HCT116 (cell line): ENCODE measurements around the gene GZMH. TPM values are rescaled to one million over a fixed set of nuclear protein-coding genes. Genes with fewer than 3 reads are reported as not detected.

ENCODE experiments used
- ATAC-seq: fragments of 200-7000 bp; cut with Tn5 transposase; 2 replicates; pipeline ENCODE4 v1.9.1; 2020; ENCODE audit warnings: mild to moderate bottlenecking, moderate library complexity
- BruUV-seq: library from RNA; stranded (reverse); fragments of 400-500 nt; replicated peaks from 2 replicates; lab custom pipeline; 2021; lab: Mats Ljungman, UMichigan
- CTCF ChIA-PET: fragments of 300-600 bp; sonication (Branson Sonifier 250); formaldehyde crosslinking; loops from one replicate; lab custom pipeline; 2021; ENCODE audit warnings: antibody characterized with exemption; lab: Charles Lee
- POLR2A ChIA-PET: fragments of 300-600, 350-600 bp; sonication (Branson Sonifier 250); formaldehyde crosslinking; loops from one replicate; lab custom pipeline; 2021; ENCODE audit warnings: antibody characterized with exemption; lab: Charles Lee
- RAD21 ChIA-PET, 2 experiments: fragments of 300-600 bp; sonication (Branson Sonifier 250); formaldehyde crosslinking; loops; one replicate each; lab custom pipeline; 2023; ENCODE audit warnings: low total read pairs in 2 of 2; ENCODE audit not compliant: uncharacterized antibody in 2 of 2, unreplicated experiment in 2 of 2, low non-redundant PET in 1 of 2; lab: Charles Lee
- DNase-seq: peaks from one replicate; pipeline ENCODE4 v3.0.0-alpha.2; 2010; ENCODE audit warnings: low read depth, low spot score
- H2AFZ ChIP-seq: fragments of 200-600 bp; shearing (Covaris generic), sonication (generic); 2 replicates; pipeline ENCODE4 v1.6.1; 2017; ENCODE audit warnings: low read depth, mixed run types, mixed read lengths, antibody characterized with exemption, low read length; ENCODE audit not compliant: poor library complexity, severe bottlenecking
- H3K27ac ChIP-seq: 2 replicates; pipeline ENCODE4 v1.5.1; 2012; ENCODE audit warnings: low read depth, low read length
- H3K27me3 ChIP-seq: fragments of 200-600 bp; sonication (generic); 2 replicates; pipeline ENCODE4 v1.6.1; 2016; ENCODE audit warnings: mixed run types, low read length, mixed read lengths; ENCODE audit not compliant: insufficient read depth
- H3K36me3 ChIP-seq, 2 experiments: fragments of 200-500 bp in 1 of 2; fragments of 200-600 bp in 1 of 2; sonication (Bioruptor generic) in 1 of 2; sonication (generic) in 1 of 2; 2 replicates each; pipeline versions ENCODE4 v1.5.1 to v1.6.1; 2014 to 2016; ENCODE audit warnings: low read length in 2 of 2, inconsistent platforms in 1 of 2, mixed read lengths in 1 of 2, mixed run types in 1 of 2; ENCODE audit not compliant: insufficient read depth in 2 of 2, control insufficient read depth in 1 of 2
- H3K4me1 ChIP-seq, 2 experiments: fragments of 200-600 bp in 1 of 2; sonication (generic) in 1 of 2; 2 replicates each; pipeline versions ENCODE4 v1.5.1 to v1.6.1; 2012 to 2017; ENCODE audit warnings: low read length in 2 of 2, inconsistent platforms in 1 of 2, mild to moderate bottlenecking in 1 of 2, mixed read lengths in 1 of 2, mixed run types in 1 of 2, moderate library complexity in 1 of 2; ENCODE audit not compliant: insufficient read depth in 2 of 2, control insufficient read depth in 1 of 2
- H3K4me2 ChIP-seq: fragments of 200-600 bp; sonication (generic); 2 replicates; pipeline ENCODE4 v1.6.1; 2017; ENCODE audit warnings: mixed run types, low read length, mixed read lengths
- H3K4me3 ChIP-seq, 2 experiments: fragments of 200-600 bp in 1 of 2; sonication (generic) in 1 of 2; replicated peaks in 1 of 2; 2 replicates each; pipeline ENCODE4 v1.5.1; 2011 to 2016; ENCODE audit warnings: low read length in 2 of 2, control low read depth in 1 of 2, low read depth in 1 of 2, mild to moderate bottlenecking in 1 of 2, mixed read lengths in 1 of 2, mixed run types in 1 of 2
- H3K79me2 ChIP-seq: fragments of 200-600 bp; sonication (generic); 2 replicates; pipeline ENCODE4 v1.6.1; 2017; ENCODE audit warnings: mild to moderate bottlenecking, mixed run types, low read length, moderate library complexity, mixed read lengths; ENCODE audit not compliant: insufficient read depth
- H3K9ac ChIP-seq: fragments of 200-600 bp; sonication (generic); 2 replicates; pipeline ENCODE4 v1.6.1; 2016; ENCODE audit warnings: low read length, mixed read lengths
- H3K9me2 ChIP-seq: fragments of 200-600 bp; sonication (generic), shearing (Covaris generic); 2 replicates; pipeline ENCODE4 v1.6.1; 2017; ENCODE audit warnings: mixed run types, mild to moderate bottlenecking, moderate library complexity; ENCODE audit not compliant: insufficient read depth
- H3K9me3 ChIP-seq, 2 experiments: fragments of 200-500 bp in 1 of 2; fragments of 200-600 bp in 1 of 2; sonication (Bioruptor generic) in 1 of 2; sonication (generic) in 1 of 2; 2 replicates each; pipeline ENCODE4 v1.6.1; 2014 to 2017; ENCODE audit warnings: low read length in 2 of 2, mixed read lengths in 2 of 2, inconsistent platforms in 1 of 2, low read depth in 1 of 2, mild to moderate bottlenecking in 1 of 2, mixed run types in 1 of 2, moderate library complexity in 1 of 2; ENCODE audit not compliant: control insufficient read depth in 1 of 2, insufficient read depth in 1 of 2
- H4K20me1 ChIP-seq: fragments of 200-600 bp; sonication (generic), shearing (Covaris generic); 2 replicates; pipeline ENCODE4 v1.6.1; 2017; ENCODE audit warnings: mixed run types, mild to moderate bottlenecking, moderate library complexity; ENCODE audit not compliant: insufficient read depth
- CBX3 ChIP-seq: IDR thresholded peaks from 2 replicates; pipeline ENCODE4 v1.6.1; 2012; ENCODE audit warnings: low read depth
- CEBPB ChIP-seq: IDR thresholded peaks from 2 replicates; pipeline ENCODE4 v1.6.1; 2012; ENCODE audit warnings: low read depth
- CTCF ChIP-seq, 3 experiments: fragments of 200-600 bp in 1 of 3; sonication (generic) in 1 of 3; IDR thresholded peaks in 2 of 3; conservative IDR thresholded peaks in 1 of 3; 2 replicates each; pipeline ENCODE4 v1.5.1; 2012 to 2017; ENCODE audit warnings: low read depth in 2 of 3, low read length in 2 of 3, antibody characterized with exemption in 1 of 3, borderline replicate concordance in 1 of 3, control low read depth in 1 of 3, mild to moderate bottlenecking in 1 of 3, mixed read lengths in 1 of 3, mixed run types in 1 of 3, moderate library complexity in 1 of 3; ENCODE audit not compliant: insufficient read depth in 1 of 3
- EGR1 ChIP-seq: IDR thresholded peaks from 2 replicates; pipeline ENCODE4 v1.6.1; 2012; ENCODE audit warnings: low read depth
- ELF1 ChIP-seq: IDR thresholded peaks from 2 replicates; pipeline ENCODE4 v1.6.1; 2012; ENCODE audit warnings: low read depth, borderline replicate concordance
- EZH2 ChIP-seq: fragments of 200-600 bp; sonication (generic); IDR thresholded peaks from 2 replicates; pipeline ENCODE4 v1.6.1; 2017; ENCODE audit warnings: antibody characterized with exemption, mixed run types
- EZH2phosphoT487 ChIP-seq: fragments of 200-600 bp; IDR thresholded peaks from 2 replicates; pipeline ENCODE4 v1.6.1; 2018; ENCODE audit warnings: antibody characterized with exemption, borderline replicate concordance
- FOSL1 ChIP-seq: IDR thresholded peaks from 2 replicates; pipeline ENCODE4 v1.6.1; 2012; ENCODE audit warnings: low read depth
- JUND ChIP-seq: IDR thresholded peaks from 2 replicates; pipeline ENCODE4 v1.6.1; 2012
- MAX ChIP-seq: IDR thresholded peaks from 2 replicates; pipeline ENCODE4 v1.6.1; 2012
- POLR2A ChIP-seq: IDR thresholded peaks from 2 replicates; pipeline ENCODE4 v1.7.0; 2011; ENCODE audit warnings: borderline replicate concordance; ENCODE audit not compliant: insufficient read depth, insufficient read length; ENCODE audit errors: extremely low read depth
- POLR2AphosphoS5 ChIP-seq: IDR thresholded peaks from 2 replicates; pipeline ENCODE4 v1.6.1; 2011; ENCODE audit warnings: mild to moderate bottlenecking, low read depth, low read length, moderate library complexity
- RAD21 ChIP-seq: IDR thresholded peaks from 2 replicates; pipeline ENCODE4 v1.6.1; 2012; ENCODE audit warnings: low read depth, mild to moderate bottlenecking
- SIN3A ChIP-seq: IDR thresholded peaks from 2 replicates; pipeline ENCODE4 v1.6.1; 2012; ENCODE audit warnings: low read depth
- SP1 ChIP-seq: IDR thresholded peaks from 2 replicates; pipeline ENCODE4 v1.6.1; 2012; ENCODE audit warnings: low read depth
- SRF ChIP-seq: IDR thresholded peaks from 2 replicates; pipeline ENCODE4 v1.6.1; 2012; ENCODE audit warnings: low read depth
- TCF7L2 ChIP-seq: IDR thresholded peaks from 2 replicates; pipeline ENCODE4 v1.7.0; 2011; ENCODE audit warnings: borderline replicate concordance, inconsistent platforms; ENCODE audit not compliant: insufficient read depth, insufficient read length; ENCODE audit errors: extremely low read depth
- ZFX ChIP-seq: fragments of 450-650 bp; IDR thresholded peaks from 2 replicates; pipeline ENCODE4 v1.6.1; 2017
- ZNF274 ChIP-seq: fragments of 200-500 bp; sonication (Bioruptor generic); IDR thresholded peaks from 2 replicates; pipeline ENCODE4 v1.6.1; 2014; ENCODE audit warnings: mild to moderate bottlenecking, low read depth, low read length, inconsistent platforms
- intact Hi-C: fragments of 100-400 bp; cut with micrococcal nuclease; formaldehyde crosslinking; loops from 2 replicates; pipeline ENCODE4 v1.10.0; 2022
- total RNA-seq: library from RNA; stranded (reverse); gene quantifications from one replicate; pipeline ENCODE4 v1.2.1, GENCODE V29; 2021; ENCODE audit not compliant: unreplicated experiment
- TF ChIP-seq, protein P1 (sequence below): IDR thresholded peaks from 2 replicates; pipeline ENCODE4 v1.6.1; 2012; ENCODE audit warnings: low read depth

Gene GZMH
- total RNA-seq, 1 experiment from 2014 or later = not detected

- no TSS peak for BruUV-seq
- intact Hi-C loops = no loop called here
- ATAC-seq (no peak), DNase-seq (no peak)
- Histone ChIP-seq H3K36me3 (no peaks in the 10 kb centered on the region), H3K4me1 (no peaks in the 10 kb centered on the region), H3K79me2 (no peaks in the 10 kb centered on the region), H4K20me1 (no peaks in the 10 kb centered on the region), H3K27ac (no peak overlapping the region), H3K27me3 (no peaks in the 10 kb centered on the region), H3K4me2 (no peak overlapping the region), H3K9ac (no peak overlapping the region), H3K9me2 (no peaks in the 10 kb centered on the region), H3K9me3 (no peaks in the 10 kb centered on the region), H3K4me3 (no peak overlapping the region), H2AFZ (no peak overlapping the region)
- no peak for TF ChIP-seq POLR2AphosphoS5
- no peak for TF ChIP-seq POLR2A
- TF ChIP-seq ELF1 = no peak
- TF ChIP-seq ZNF274 = no peak
- no peak for TF ChIP-seq MAX
- no peak for TF ChIP-seq ZFX
- TF ChIP-seq CTCF (IDR thresholded peaks at IDR 0.05 in 2 of 3, conservative IDR thresholded peaks at IDR 0.05 in 1 of 3; ENCODE audit: borderline replicate concordance in 1 of 3, insufficient read depth in 1 of 3, low read depth in 2 of 3, low read length in 2 of 3) = no peak
- no peak for TF ChIP-seq RAD21
- TF ChIP-seq EGR1 = no peak
- TF ChIP-seq SRF = no peak
- no peak for TF ChIP-seq SP1
- TF ChIP-seq CEBPB = no peak
- TF ChIP-seq EZH2 = no peak
- no peak for TF ChIP-seq SIN3A
- TF ChIP-seq, protein P1, sequence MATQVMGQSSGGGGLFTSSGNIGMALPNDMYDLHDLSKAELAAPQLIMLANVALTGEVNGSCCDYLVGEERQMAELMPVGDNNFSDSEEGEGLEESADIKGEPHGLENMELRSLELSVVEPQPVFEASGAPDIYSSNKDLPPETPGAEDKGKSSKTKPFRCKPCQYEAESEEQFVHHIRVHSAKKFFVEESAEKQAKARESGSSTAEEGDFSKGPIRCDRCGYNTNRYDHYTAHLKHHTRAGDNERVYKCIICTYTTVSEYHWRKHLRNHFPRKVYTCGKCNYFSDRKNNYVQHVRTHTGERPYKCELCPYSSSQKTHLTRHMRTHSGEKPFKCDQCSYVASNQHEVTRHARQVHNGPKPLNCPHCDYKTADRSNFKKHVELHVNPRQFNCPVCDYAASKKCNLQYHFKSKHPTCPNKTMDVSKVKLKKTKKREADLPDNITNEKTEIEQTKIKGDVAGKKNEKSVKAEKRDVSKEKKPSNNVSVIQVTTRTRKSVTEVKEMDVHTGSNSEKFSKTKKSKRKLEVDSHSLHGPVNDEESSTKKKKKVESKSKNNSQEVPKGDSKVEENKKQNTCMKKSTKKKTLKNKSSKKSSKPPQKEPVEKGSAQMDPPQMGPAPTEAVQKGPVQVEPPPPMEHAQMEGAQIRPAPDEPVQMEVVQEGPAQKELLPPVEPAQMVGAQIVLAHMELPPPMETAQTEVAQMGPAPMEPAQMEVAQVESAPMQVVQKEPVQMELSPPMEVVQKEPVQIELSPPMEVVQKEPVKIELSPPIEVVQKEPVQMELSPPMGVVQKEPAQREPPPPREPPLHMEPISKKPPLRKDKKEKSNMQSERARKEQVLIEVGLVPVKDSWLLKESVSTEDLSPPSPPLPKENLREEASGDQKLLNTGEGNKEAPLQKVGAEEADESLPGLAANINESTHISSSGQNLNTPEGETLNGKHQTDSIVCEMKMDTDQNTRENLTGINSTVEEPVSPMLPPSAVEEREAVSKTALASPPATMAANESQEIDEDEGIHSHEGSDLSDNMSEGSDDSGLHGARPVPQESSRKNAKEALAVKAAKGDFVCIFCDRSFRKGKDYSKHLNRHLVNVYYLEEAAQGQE = no peak
- no peak for TF ChIP-seq FOSL1
- TF ChIP-seq EZH2phosphoT487 = no peak
- TF ChIP-seq TCF7L2 = no peak
- no peak for TF ChIP-seq CBX3
- TF ChIP-seq JUND = no peak
- ChIA-PET POLR2A (no interaction called here), CTCF (no interaction called here), RAD21 (no interaction called here)
Measured at GRCh38 chr14:24639905-24640304, 30.4 kb upstream of the GZMH start.
